ENCODE results near the gene MED7.

Gene MED7

GRCh38 chr5:157186309-157187045 is 43.8 kb upstream of the MED7 start:
- TF ChIP-seq SIN3A (IDR thresholded peaks at IDR 0.05; ENCODE audit: borderline replicate concordance, insufficient read depth, low read length) (no peak), TAF1 (IDR thresholded peaks at IDR 0.05; ENCODE audit: borderline replicate concordance, insufficient read depth, low read length) (no peak), FOXP2 (optimal IDR thresholded peaks at IDR 0.05; ENCODE audit: borderline replicate concordance, extremely low read depth, extremely low read length, insufficient read depth) (no peak), REST (IDR thresholded peaks at IDR 0.05; ENCODE audit: insufficient read depth in 1 of 2, low read depth in 2 of 2, low read length in 2 of 2) (no peak), POLR2AphosphoS5 (IDR thresholded peaks at IDR 0.05; ENCODE audit: low read depth, low read length) (no peak)

GRCh38 chr5:157184117-157184670 is 41.5 kb upstream of the MED7 start:
- TF ChIP-seq POLR2AphosphoS5 (IDR thresholded peaks at IDR 0.05; ENCODE audit: low read depth, low read length): no peak
- no peak for TF ChIP-seq TAF1 (IDR thresholded peaks at IDR 0.05; ENCODE audit: borderline replicate concordance, insufficient read depth, low read length)

GRCh38 chr5:157182143-157182757 is 39.6 kb upstream of the MED7 start:
- TF ChIP-seq POLR2AphosphoS5 (IDR thresholded peaks at IDR 0.05; ENCODE audit: low read depth, low read length) (no peak), FOXP2 (optimal IDR thresholded peaks at IDR 0.05; ENCODE audit: borderline replicate concordance, extremely low read depth, extremely low read length, insufficient read depth) (no peak), SIN3A (IDR thresholded peaks at IDR 0.05; ENCODE audit: borderline replicate concordance, insufficient read depth, low read length) (no peak), REST (IDR thresholded peaks at IDR 0.05; ENCODE audit: insufficient read depth in 1 of 2, low read depth in 2 of 2, low read length in 2 of 2) (no peak)

- TF ChIP-seq POLR2AphosphoS5 (IDR thresholded peaks at IDR 0.05; ENCODE audit: low read depth, low read length) (no peak), SIN3A (IDR thresholded peaks at IDR 0.05; ENCODE audit: borderline replicate concordance, insufficient read depth, low read length) (no peak), FOXP2 (optimal IDR thresholded peaks at IDR 0.05; ENCODE audit: borderline replicate concordance, extremely low read depth, extremely low read length, insufficient read depth) (no peak), TAF1 (IDR thresholded peaks at IDR 0.05; ENCODE audit: borderline replicate concordance, insufficient read depth, low read length) (no peak), REST (IDR thresholded peaks at IDR 0.05; ENCODE audit: insufficient read depth in 1 of 2, low read depth in 2 of 2, low read length in 2 of 2) (no peak)
Measured at GRCh38 chr5:157180374-157181264, 38.0 kb upstream of the MED7 start, which contains the start of gene ITK. ITK (plus strand) TSS chr5:157180840; CDS start chr5:157180978, 138 bp downstream.

GRCh38 chr5:157178966-157179365 is 36.3 kb upstream of the MED7 start:
- TF ChIP-seq POLR2AphosphoS5 (IDR thresholded peaks at IDR 0.05; ENCODE audit: low read depth, low read length): no peak
- TF ChIP-seq FOXP2 (optimal IDR thresholded peaks at IDR 0.05; ENCODE audit: borderline replicate concordance, extremely low read depth, extremely low read length, insufficient read depth): no peak
- no peak for TF ChIP-seq TAF1 (IDR thresholded peaks at IDR 0.05; ENCODE audit: borderline replicate concordance, insufficient read depth, low read length)
- no peak for TF ChIP-seq SIN3A (IDR thresholded peaks at IDR 0.05; ENCODE audit: borderline replicate concordance, insufficient read depth, low read length)
- TF ChIP-seq REST (IDR thresholded peaks at IDR 0.05; ENCODE audit: insufficient read depth in 1 of 2, low read depth in 2 of 2, low read length in 2 of 2): no peak
